PC-3 (cell line): ENCODE measurements around the gene DYNLL1. TPM values are rescaled to one million over a fixed set of nuclear protein-coding genes. Genes with fewer than 3 reads are reported as not detected.

Experiments used
- ATAC-seq: fragments of 200-7000 bp; cut with Tn5 transposase; 2 replicates; pipeline ENCODE4 v1.9.1; 2020; ENCODE audit warnings: mild to moderate bottlenecking, moderate library complexity
- BruUV-seq: library from RNA; stranded (reverse); fragments of 400-500 nt; replicated peaks from 2 replicates; lab custom pipeline; 2021; lab: Mats Ljungman, UMichigan
- CTCF ChIA-PET: fragments of 300-600 bp; sonication (Branson Sonifier 250); formaldehyde crosslinking; loops from one replicate; lab custom pipeline; 2022; ENCODE audit warnings: antibody characterized with exemption; lab: Charles Lee
- POLR2A ChIA-PET: fragments of 300-600 bp; sonication (Branson Sonifier 250); formaldehyde crosslinking; loops from one replicate; lab custom pipeline; 2022; ENCODE audit warnings: antibody characterized with exemption; ENCODE audit not compliant: unreplicated experiment; lab: Charles Lee
- DNase-seq: peaks from one replicate; pipeline ENCODE4 v3.0.0-alpha.2; 2015
- H2AFZ ChIP-seq: fragments of 300-600 bp; sonication (generic); 2 replicates; pipeline ENCODE4 v1.6.0; 2016; ENCODE audit warnings: antibody characterized with exemption, low read length
- H3F3A ChIP-seq: fragments of 300-600 bp; sonication (generic); one replicate; pipeline ENCODE4 v1.6.0; 2017; ENCODE audit warnings: antibody characterized with exemption, low read length, control low read depth, mild to moderate bottlenecking; ENCODE audit not compliant: unreplicated experiment
- H3K27ac ChIP-seq: fragments of 300-600 bp; sonication (generic); 2 replicates; pipeline ENCODE4 v1.5.1; 2016; ENCODE audit warnings: mild to moderate bottlenecking, low read length
- H3K27me3 ChIP-seq: fragments of 300-600 bp; sonication (generic); 2 replicates; pipeline ENCODE4 v1.6.1; 2016; ENCODE audit warnings: low read length, mixed read lengths
- H3K36me3 ChIP-seq: fragments of 300-600 bp; sonication (generic); 2 replicates; pipeline ENCODE4 v1.6.1; 2016; ENCODE audit warnings: low read depth, mixed run types, low read length, mixed read lengths
- H3K4me1 ChIP-seq: fragments of 300-600 bp; sonication (generic); 2 replicates; pipeline ENCODE4 v1.5.1; 2016; ENCODE audit warnings: low read length; ENCODE audit not compliant: insufficient read depth
- H3K4me2 ChIP-seq: fragments of 300-600 bp; sonication (generic); 2 replicates; pipeline ENCODE4 v1.6.0; 2016; ENCODE audit warnings: low read length
- H3K4me3 ChIP-seq: fragments of 300-600 bp; sonication (generic); 2 replicates; pipeline ENCODE4 v1.5.1; 2016; ENCODE audit warnings: mild to moderate bottlenecking, low read length, mixed read lengths
- H3K79me2 ChIP-seq: fragments of 300-600 bp; sonication (generic); 2 replicates; pipeline ENCODE4 v1.6.1; 2017; ENCODE audit warnings: low read length, mixed read lengths
- H3K9ac ChIP-seq: fragments of 300-600 bp; sonication (generic); 2 replicates; pipeline ENCODE4 v1.6.0; 2016; ENCODE audit warnings: mild to moderate bottlenecking, low read length
- H3K9me2 ChIP-seq: fragments of 300-600 bp; sonication (generic); replicated peaks from 2 replicates; pipeline ENCODE4 v1.6.1; 2016; ENCODE audit warnings: mixed run types, low read length, mixed read lengths
- H3K9me3 ChIP-seq: fragments of 300-600 bp; sonication (generic); 2 replicates; pipeline ENCODE4 v1.6.1; 2016; ENCODE audit warnings: low read length, mixed read lengths
- H4K20me1 ChIP-seq: fragments of 300-600 bp; sonication (generic); 2 replicates; pipeline ENCODE4 v1.6.1; 2016; ENCODE audit warnings: low read length, mixed read lengths
- EZH2 ChIP-seq: fragments of 300-600 bp; sonication (generic); IDR thresholded peaks from one replicate; pipeline ENCODE4 v1.6.1; 2017; ENCODE audit warnings: antibody characterized with exemption, mild to moderate bottlenecking, low read length; ENCODE audit not compliant: unreplicated experiment
- EZH2phosphoT487 ChIP-seq: fragments of 300-600 bp; sonication (generic); IDR thresholded peaks from 2 replicates; pipeline ENCODE4 v1.6.1; 2018; ENCODE audit warnings: mild to moderate bottlenecking, antibody characterized with exemption, low read length, borderline replicate concordance
- intact Hi-C: fragments of 100-400 bp; cut with micrococcal nuclease; formaldehyde crosslinking; loops from 2 replicates; pipeline ENCODE4 v1.9.0; 2023
- total RNA-seq: library from RNA; depleted of rRNA; stranded (reverse); fragments of >200 nt; gene quantifications from 2 replicates; pipeline ENCODE4 v1.2.3, GENCODE V29; 2014
- TF ChIP-seq, protein P1 (sequence below): fragments of 300-600 bp; sonication (generic); conservative IDR thresholded peaks from 2 replicates; pipeline ENCODE4 v1.5.1; 2017; ENCODE audit warnings: antibody characterized with exemption, low read depth, mild to moderate bottlenecking, low read length

The DYNLL1 gene
- total RNA-seq, 1 experiment from 2014 or later, result 396 TPM

DNA sequence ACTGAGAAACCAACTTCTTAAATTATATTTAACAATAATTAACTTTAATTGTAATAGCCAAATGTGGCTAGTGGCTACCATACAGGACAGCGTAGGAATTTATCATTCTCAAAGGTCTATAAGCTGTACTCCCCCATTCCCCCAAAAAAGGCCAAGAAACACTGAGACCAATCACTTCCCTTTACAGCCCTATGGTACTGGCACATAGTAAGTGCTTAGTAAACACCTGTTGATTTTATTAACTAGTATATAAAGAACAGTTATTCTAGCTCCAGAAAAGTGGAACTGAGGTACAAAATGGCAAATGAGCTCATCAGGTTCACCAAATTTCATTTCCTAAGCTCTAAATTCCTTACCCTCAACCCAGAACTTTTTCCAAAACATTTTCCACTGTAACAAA lies 20.3 kb upstream of the DYNLL1 start:
- H3K9ac ChIP-seq, result no peak overlapping the region
- no peaks in the 10 kb centered on the region for H3K36me3 ChIP-seq
- H3K4me3 ChIP-seq, result no peak overlapping the region
- no TSS peak for BruUV-seq
- no peak for ATAC-seq
- H3K79me2 ChIP-seq, result peaks cover 34% of the 10 kb centered on the region
- H4K20me1 ChIP-seq, result no peaks in the 10 kb centered on the region
- intact Hi-C loops, result no loop called here
- H3F3A ChIP-seq, result peaks cover 5% of the 10 kb centered on the region
- no peak overlapping the region for H2AFZ ChIP-seq
- H3K4me1 ChIP-seq, result peaks cover 44% of the 10 kb centered on the region
- DNase-seq, result no peak
- CTCF ChIA-PET, result interaction anchor here (0.6 kb wide), 1 partner anchor 282 kb away, joined by 3 read pairs; no protein-coding TSS in a partner anchor
- no peaks in the 10 kb centered on the region for H3K9me2 ChIP-seq
- POLR2A ChIA-PET, result no interaction called here
- H3K9me3 ChIP-seq, result no peaks in the 10 kb centered on the region
- H3K27me3 ChIP-seq, result no peaks in the 10 kb centered on the region
- H3K27ac ChIP-seq, result peak overlapping the region; percentile 76; the same call in 1 of the 2 replicates
- no peak overlapping the region for H3K4me2 ChIP-seq
- TF ChIP-seq, protein P1, sequence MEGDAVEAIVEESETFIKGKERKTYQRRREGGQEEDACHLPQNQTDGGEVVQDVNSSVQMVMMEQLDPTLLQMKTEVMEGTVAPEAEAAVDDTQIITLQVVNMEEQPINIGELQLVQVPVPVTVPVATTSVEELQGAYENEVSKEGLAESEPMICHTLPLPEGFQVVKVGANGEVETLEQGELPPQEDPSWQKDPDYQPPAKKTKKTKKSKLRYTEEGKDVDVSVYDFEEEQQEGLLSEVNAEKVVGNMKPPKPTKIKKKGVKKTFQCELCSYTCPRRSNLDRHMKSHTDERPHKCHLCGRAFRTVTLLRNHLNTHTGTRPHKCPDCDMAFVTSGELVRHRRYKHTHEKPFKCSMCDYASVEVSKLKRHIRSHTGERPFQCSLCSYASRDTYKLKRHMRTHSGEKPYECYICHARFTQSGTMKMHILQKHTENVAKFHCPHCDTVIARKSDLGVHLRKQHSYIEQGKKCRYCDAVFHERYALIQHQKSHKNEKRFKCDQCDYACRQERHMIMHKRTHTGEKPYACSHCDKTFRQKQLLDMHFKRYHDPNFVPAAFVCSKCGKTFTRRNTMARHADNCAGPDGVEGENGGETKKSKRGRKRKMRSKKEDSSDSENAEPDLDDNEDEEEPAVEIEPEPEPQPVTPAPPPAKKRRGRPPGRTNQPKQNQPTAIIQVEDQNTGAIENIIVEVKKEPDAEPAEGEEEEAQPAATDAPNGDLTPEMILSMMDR, result no peak
- TF ChIP-seq EZH2 (no peak), EZH2phosphoT487 (no peak)

DNA sequence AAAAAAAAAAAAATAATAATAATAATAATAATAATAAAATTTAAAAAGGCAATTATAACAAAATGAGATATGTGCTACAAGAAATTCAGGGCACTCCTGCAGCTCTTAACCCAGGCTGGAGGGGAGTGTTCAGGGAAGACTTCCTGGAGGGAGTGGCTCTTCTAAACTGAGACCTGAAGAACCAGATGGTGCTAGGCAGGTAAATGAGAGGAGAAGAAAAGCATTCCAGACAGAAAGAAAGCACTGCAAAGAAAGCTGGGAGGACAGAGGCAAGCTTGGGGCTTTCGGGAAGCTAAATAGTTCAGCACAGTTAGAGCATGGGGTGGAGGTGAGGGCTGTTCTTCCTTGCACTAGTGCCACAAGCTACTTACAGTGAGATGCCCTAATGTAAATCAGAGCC lies 16.5 kb upstream of the DYNLL1 start:
- no peak for TF ChIP-seq EZH2
- H3K4me3 ChIP-seq, result no peak overlapping the region
- CTCF ChIA-PET, result no interaction called here
- H4K20me1 ChIP-seq, result no peaks in the 10 kb centered on the region
- H3K27me3 ChIP-seq, result no peaks in the 10 kb centered on the region
- H3K9me2 ChIP-seq, result no peaks in the 10 kb centered on the region
- no peak overlapping the region for H3K9ac ChIP-seq
- ATAC-seq (0 out of 2 replicates have a peak, but pooled peaks have one; percentile 6), DNase-seq (no peak)
- intact Hi-C loops, result no loop called here
- H3F3A ChIP-seq, result no peaks in the 10 kb centered on the region
- H3K4me2 ChIP-seq, result no peak overlapping the region
- H3K36me3 ChIP-seq, result no peaks in the 10 kb centered on the region
- H3K4me1 ChIP-seq, result peaks cover 24% of the 10 kb centered on the region
- no peaks in the 10 kb centered on the region for H3K9me3 ChIP-seq
- no TSS peak for BruUV-seq
- H2AFZ ChIP-seq, result no peak overlapping the region
- no peak overlapping the region for H3K27ac ChIP-seq
- peaks cover 10% of the 10 kb centered on the region for H3K79me2 ChIP-seq
- POLR2A ChIA-PET, result no interaction called here

DNA sequence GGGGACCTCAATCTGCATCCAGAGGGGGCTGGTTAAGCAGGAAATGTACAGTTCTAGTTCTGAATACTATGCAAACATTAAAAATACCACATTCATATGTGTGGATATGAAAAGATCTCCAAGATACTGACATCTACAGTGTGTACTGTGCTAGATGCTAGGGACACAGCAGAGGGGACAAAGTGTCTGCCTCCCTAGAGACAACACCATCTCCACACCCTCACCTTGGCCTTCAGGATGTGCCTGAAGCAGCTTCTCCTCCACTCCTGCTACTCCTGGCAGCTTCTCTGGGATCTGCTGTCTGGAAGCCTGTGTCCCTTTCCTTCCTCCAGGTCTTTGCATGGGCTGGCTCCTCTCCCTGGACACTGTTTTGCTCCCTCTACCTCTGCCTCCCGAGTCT lies 15.7 kb upstream of the DYNLL1 start:
- H3K27ac ChIP-seq, result no peak overlapping the region
- H2AFZ ChIP-seq, result no peak overlapping the region
- TF ChIP-seq, protein P1, result no peak
- TF ChIP-seq EZH2phosphoT487 (no peak), EZH2 (no peak)

More for the DNA sequence above, 15.7 kb upstream of the DYNLL1 start:
- no peaks in the 10 kb centered on the region for H3K27me3 ChIP-seq
- BruUV-seq, result no TSS peak
- ChIA-PET CTCF (no interaction called here), POLR2A (no interaction called here)
- ATAC-seq (peak; percentile 19; the same call in 1 of the 2 replicates), DNase-seq (no peak)
- no peaks in the 10 kb centered on the region for H3F3A ChIP-seq
- no peak overlapping the region for H3K9ac ChIP-seq
- H4K20me1 ChIP-seq, result no peaks in the 10 kb centered on the region
- no peak overlapping the region for H3K4me3 ChIP-seq
- no peak overlapping the region for H3K4me2 ChIP-seq
- H3K36me3 ChIP-seq, result no peaks in the 10 kb centered on the region
- peaks cover 8% of the 10 kb centered on the region for H3K79me2 ChIP-seq
- H3K9me2 ChIP-seq, result no peaks in the 10 kb centered on the region
- H3K4me1 ChIP-seq, result peaks cover 19% of the 10 kb centered on the region
- intact Hi-C loops, result no loop called here
- no peaks in the 10 kb centered on the region for H3K9me3 ChIP-seq
